GM19463 (cell line): ENCODE data around the gene EDNRA.

Experiments used
- ATAC-seq: cut with Tn5 transposase; IDR thresholded peaks from one replicate; pipeline ENCODE4 v1.9.1; 2021; ENCODE audit warnings: mild to moderate bottlenecking, moderate library complexity; ENCODE audit not compliant: unreplicated experiment

Gene EDNRA

GRCh38 chr4:147583876-147584275 lies 103.0 kb downstream of the EDNRA start:
- no peak for ATAC-seq

GRCh38 chr4:147586032-147586431 lies 105.1 kb downstream of the EDNRA start:
- no peak for ATAC-seq

DNA sequence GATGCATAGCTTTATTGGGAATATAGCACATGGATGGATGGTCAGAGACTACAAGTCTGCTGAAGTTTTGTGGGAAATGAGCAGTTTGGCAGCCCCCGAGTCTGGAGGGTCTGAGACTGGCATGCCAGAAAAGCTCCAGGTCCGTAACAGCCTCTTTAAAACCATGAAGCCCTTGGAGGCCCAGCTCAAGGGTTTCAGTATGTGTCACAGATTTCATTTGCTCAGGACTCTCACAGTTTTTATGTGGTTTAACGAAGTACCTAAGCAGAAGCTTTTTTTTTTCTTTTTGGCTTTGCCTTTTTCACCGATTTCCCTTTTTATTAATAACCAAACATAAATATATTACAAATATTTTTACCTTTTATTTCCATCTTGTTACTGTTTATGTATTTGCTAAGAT lies 105.7 kb downstream of the EDNRA start:
- peak; percentile 80 for ATAC-seq

- ATAC-seq: no peak
Measured at GRCh38 chr4:147587041-147587440, 106.1 kb downstream of the EDNRA start.

GRCh38 chr4:147589586-147589985 lies 108.7 kb downstream of the EDNRA start:
- ATAC-seq: no peak

DNA sequence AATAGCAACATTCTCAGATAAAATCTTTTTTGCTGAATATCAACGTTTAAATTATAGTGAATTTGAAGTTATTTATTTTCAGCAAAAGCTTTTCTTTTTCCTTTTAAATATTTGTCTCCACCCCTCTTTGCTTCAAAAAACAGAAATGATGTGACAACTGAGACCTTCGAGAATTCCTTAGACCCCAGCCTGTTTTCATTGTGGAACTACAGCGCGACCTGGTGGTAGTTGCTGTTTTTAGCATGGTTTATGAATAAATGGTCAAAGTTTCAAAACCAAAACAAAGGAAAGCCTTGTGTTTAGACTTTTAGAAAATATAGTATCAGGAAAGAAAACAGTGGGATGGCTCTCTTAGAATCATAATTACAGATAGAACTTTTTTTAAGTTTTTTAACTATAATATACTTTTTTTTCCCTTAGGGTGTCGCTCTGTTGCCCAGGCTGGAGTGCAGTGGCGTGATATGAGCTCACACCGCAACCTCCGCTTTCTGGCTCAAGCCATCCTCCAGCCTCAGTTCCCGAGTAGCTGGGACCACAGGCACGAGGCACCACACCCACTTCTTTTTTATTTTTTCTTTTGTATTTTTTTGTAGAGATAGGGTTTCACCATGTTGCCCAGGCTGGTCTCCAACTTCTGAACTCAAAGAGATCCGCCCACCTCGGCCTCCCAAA lies 109.5 kb downstream of the EDNRA start:
- ATAC-seq: peak; percentile 52

- ATAC-seq: no peak
Measured at GRCh38 chr4:147591106-147591505, 110.2 kb downstream of the EDNRA start.

GRCh38 chr4:147594107-147594506 lies 113.2 kb downstream of the EDNRA start:
- no peak for ATAC-seq
